PC-3 (cell line): ENCODE data around the gene ZNF311. TPM values are rescaled to one million over a fixed set of nuclear protein-coding genes. Genes with fewer than 3 reads are reported as not detected.

Source experiments
- ATAC-seq: fragments of 200-7000 bp; cut with Tn5 transposase; 2 replicates; pipeline ENCODE4 v1.9.1; 2020; ENCODE audit warnings: mild to moderate bottlenecking, moderate library complexity
- BruUV-seq: library from RNA; stranded (reverse); fragments of 400-500 nt; replicated peaks from 2 replicates; lab custom pipeline; 2021; lab: Mats Ljungman, UMichigan
- CTCF ChIA-PET: fragments of 300-600 bp; sonication (Branson Sonifier 250); formaldehyde crosslinking; loops from one replicate; lab custom pipeline; 2022; ENCODE audit warnings: antibody characterized with exemption; lab: Charles Lee
- POLR2A ChIA-PET: fragments of 300-600 bp; sonication (Branson Sonifier 250); formaldehyde crosslinking; loops from one replicate; lab custom pipeline; 2022; ENCODE audit warnings: antibody characterized with exemption; ENCODE audit not compliant: unreplicated experiment; lab: Charles Lee
- DNase-seq: peaks from one replicate; pipeline ENCODE4 v3.0.0-alpha.2; 2015
- H2AFZ ChIP-seq: fragments of 300-600 bp; sonication (generic); 2 replicates; pipeline ENCODE4 v1.6.0; 2016; ENCODE audit warnings: antibody characterized with exemption, low read length
- H3F3A ChIP-seq: fragments of 300-600 bp; sonication (generic); one replicate; pipeline ENCODE4 v1.6.0; 2017; ENCODE audit warnings: antibody characterized with exemption, low read length, control low read depth, mild to moderate bottlenecking; ENCODE audit not compliant: unreplicated experiment
- H3K27ac ChIP-seq: fragments of 300-600 bp; sonication (generic); 2 replicates; pipeline ENCODE4 v1.5.1; 2016; ENCODE audit warnings: mild to moderate bottlenecking, low read length
- H3K27me3 ChIP-seq: fragments of 300-600 bp; sonication (generic); 2 replicates; pipeline ENCODE4 v1.6.1; 2016; ENCODE audit warnings: low read length, mixed read lengths
- H3K36me3 ChIP-seq: fragments of 300-600 bp; sonication (generic); 2 replicates; pipeline ENCODE4 v1.6.1; 2016; ENCODE audit warnings: low read depth, mixed run types, low read length, mixed read lengths
- H3K4me1 ChIP-seq: fragments of 300-600 bp; sonication (generic); 2 replicates; pipeline ENCODE4 v1.5.1; 2016; ENCODE audit warnings: low read length; ENCODE audit not compliant: insufficient read depth
- H3K4me2 ChIP-seq: fragments of 300-600 bp; sonication (generic); 2 replicates; pipeline ENCODE4 v1.6.0; 2016; ENCODE audit warnings: low read length
- H3K4me3 ChIP-seq: fragments of 300-600 bp; sonication (generic); 2 replicates; pipeline ENCODE4 v1.5.1; 2016; ENCODE audit warnings: mild to moderate bottlenecking, low read length, mixed read lengths
- H3K79me2 ChIP-seq: fragments of 300-600 bp; sonication (generic); 2 replicates; pipeline ENCODE4 v1.6.1; 2017; ENCODE audit warnings: low read length, mixed read lengths
- H3K9ac ChIP-seq: fragments of 300-600 bp; sonication (generic); 2 replicates; pipeline ENCODE4 v1.6.0; 2016; ENCODE audit warnings: mild to moderate bottlenecking, low read length
- H3K9me2 ChIP-seq: fragments of 300-600 bp; sonication (generic); replicated peaks from 2 replicates; pipeline ENCODE4 v1.6.1; 2016; ENCODE audit warnings: mixed run types, low read length, mixed read lengths
- H3K9me3 ChIP-seq: fragments of 300-600 bp; sonication (generic); 2 replicates; pipeline ENCODE4 v1.6.1; 2016; ENCODE audit warnings: low read length, mixed read lengths
- H4K20me1 ChIP-seq: fragments of 300-600 bp; sonication (generic); 2 replicates; pipeline ENCODE4 v1.6.1; 2016; ENCODE audit warnings: low read length, mixed read lengths
- CTCF ChIP-seq: fragments of 300-600 bp; sonication (generic); conservative IDR thresholded peaks from 2 replicates; pipeline ENCODE4 v1.5.1; 2017; ENCODE audit warnings: antibody characterized with exemption, low read depth, mild to moderate bottlenecking, low read length
- EZH2 ChIP-seq: fragments of 300-600 bp; sonication (generic); IDR thresholded peaks from one replicate; pipeline ENCODE4 v1.6.1; 2017; ENCODE audit warnings: antibody characterized with exemption, mild to moderate bottlenecking, low read length; ENCODE audit not compliant: unreplicated experiment
- EZH2phosphoT487 ChIP-seq: fragments of 300-600 bp; sonication (generic); IDR thresholded peaks from 2 replicates; pipeline ENCODE4 v1.6.1; 2018; ENCODE audit warnings: mild to moderate bottlenecking, antibody characterized with exemption, low read length, borderline replicate concordance
- intact Hi-C: fragments of 100-400 bp; cut with micrococcal nuclease; formaldehyde crosslinking; loops from 2 replicates; pipeline ENCODE4 v1.9.0; 2023
- total RNA-seq: library from RNA; depleted of rRNA; stranded (reverse); fragments of >200 nt; gene quantifications from 2 replicates; pipeline ENCODE4 v1.2.3, GENCODE V29; 2014

The ZNF311 gene
- total RNA-seq, 1 experiment from 2014 or later = 0.04 TPM

- Histone ChIP-seq H3K9me2 (no peaks in the 10 kb centered on the region), H3K9me3 (no peaks in the 10 kb centered on the region), H3K27me3 (no peaks in the 10 kb centered on the region), H3K4me1 (peaks cover 30% of the 10 kb centered on the region), H3K36me3 (no peaks in the 10 kb centered on the region), H2AFZ (peak overlapping the region; percentile 24), H3F3A (no peaks in the 10 kb centered on the region), H3K27ac (peak overlapping the region; percentile 75), H4K20me1 (no peaks in the 10 kb centered on the region), H3K79me2 (no peaks in the 10 kb centered on the region), H3K4me2 (peak overlapping the region; percentile 34), H3K9ac (peak overlapping the region; percentile 2; the same call in 1 of the 2 replicates), H3K4me3 (no peak overlapping the region)
- BruUV-seq = no TSS peak
- ChIA-PET CTCF (no interaction called here), POLR2A (no interaction called here)
- no peak for ATAC-seq
- intact Hi-C loops = no loop called here
- peak; percentile 85 for DNase-seq
- TF ChIP-seq CTCF (no peak), EZH2 (no peak), EZH2phosphoT487 (no peak)
Measured at GRCh38 chr6:28977341-28978132, 27.6 kb downstream of the ZNF311 start.

- BruUV-seq = no TSS peak
- ATAC-seq = no peak
- no peak overlapping the region for H2AFZ ChIP-seq
Measured at GRCh38 chr6:28976677-28977076, 28.4 kb downstream of the ZNF311 start.

More at GRCh38 chr6:28976677-28977076, 28.4 kb downstream of the ZNF311 start:
- POLR2A ChIA-PET = interaction anchor here (0.6 kb wide), 1 partner anchor 9 kb away, joined by 4 read pairs; no protein-coding TSS in a partner anchor
- H3K79me2 ChIP-seq = no peaks in the 10 kb centered on the region
- intact Hi-C loops = no loop called here
- no peak overlapping the region for H3K4me2 ChIP-seq
- H3F3A ChIP-seq = no peaks in the 10 kb centered on the region
- H3K36me3 ChIP-seq = no peaks in the 10 kb centered on the region
- no peak overlapping the region for H3K27ac ChIP-seq
- CTCF ChIA-PET = no interaction called here
- no peaks in the 10 kb centered on the region for H3K9me3 ChIP-seq
- H3K4me1 ChIP-seq = peaks cover 30% of the 10 kb centered on the region
- no peak for TF ChIP-seq EZH2
- TF ChIP-seq CTCF = no peak
- TF ChIP-seq EZH2phosphoT487 = no peak
- no peak for DNase-seq
- no peaks in the 10 kb centered on the region for H3K27me3 ChIP-seq
- no peaks in the 10 kb centered on the region for H4K20me1 ChIP-seq
- H3K9me2 ChIP-seq = no peaks in the 10 kb centered on the region
- H3K4me3 ChIP-seq = no peak overlapping the region
- no peak overlapping the region for H3K9ac ChIP-seq
